ENCODE data around the gene IL17F. TPM values are rescaled to one million over a fixed set of nuclear protein-coding genes. Genes with fewer than 3 reads are reported as not detected.

The IL17F gene
- under 1 TPM; 0.35 to 0.68 TPM for total RNA-seq
- total RNA-seq = 0 reads per million in 2 donors

DNA sequence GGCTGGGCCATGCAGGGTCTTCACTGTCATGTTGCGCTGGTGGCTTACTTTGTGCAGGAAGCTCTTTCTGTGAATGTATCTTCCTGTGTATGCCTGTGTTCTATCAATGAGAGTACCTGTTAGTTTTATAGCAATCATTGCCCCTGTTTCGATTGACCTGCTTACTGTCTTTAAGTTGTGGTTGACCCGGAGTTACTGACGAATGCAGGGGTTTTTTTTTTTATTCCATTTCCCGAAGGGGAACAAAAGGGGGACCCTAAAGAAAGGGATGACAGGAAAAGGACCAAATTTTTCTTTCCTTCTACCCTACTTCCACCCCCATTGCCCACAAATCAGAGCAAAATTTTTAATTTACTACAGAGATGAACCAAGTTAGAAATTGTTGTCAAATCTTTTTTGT is at the start of gene IL17F:
Gene IL17F (minus strand): TSS at position 101 of the 400 bp plus-strand sequence. CDS start 71 bp downstream, at position 30.
- Mint-ChIP-seq H3K4me1 (peaks cover 10% of the 10 kb centered on the region), H3K27me3 (peaks cover 12% of the 10 kb centered on the region), H3K36me3 (ENCODE audit: low read depth) (no peaks in the 10 kb centered on the region), H3K4me3 (no peak within 1 kb of the TSS), H3K27ac (no peak within 1 kb of the TSS)
- ATAC-seq (no peak), DNase-seq (no peak)
- no peaks in the 10 kb centered on the region for H3K9me3 ChIP-seq (ENCODE audit: control insufficient read depth, low read length, poor library complexity, severe bottlenecking)

- no peak for DNase-seq
- ATAC-seq = no peak
- H3K36me3 Mint-ChIP-seq (ENCODE audit: low read depth) = no peaks in the 10 kb centered on the region
- H3K4me1 Mint-ChIP-seq = peaks cover 11% of the 10 kb centered on the region
- no peak overlapping the region for H3K27ac Mint-ChIP-seq
- H3K27me3 Mint-ChIP-seq = no peaks in the 10 kb centered on the region
- H3K9me3 ChIP-seq (ENCODE audit: control insufficient read depth, low read length, poor library complexity, severe bottlenecking) = no peaks in the 10 kb centered on the region
- H3K4me3 Mint-ChIP-seq = no peak overlapping the region
Observed at GRCh38 chr6:52293067-52293466, 48.8 kb upstream of the IL17F start.

GRCh38 chr6:52288841-52289240 is 44.5 kb upstream of the IL17F start:
- Mint-ChIP-seq H3K27me3 (no peaks in the 10 kb centered on the region), H3K4me1 (peaks cover 11% of the 10 kb centered on the region), H3K36me3 (ENCODE audit: low read depth) (no peaks in the 10 kb centered on the region), H3K27ac (peak overlapping the region; percentile 77), H3K4me3 (no peak overlapping the region)
- H3K9me3 ChIP-seq (ENCODE audit: control insufficient read depth, low read length, poor library complexity, severe bottlenecking) = no peaks in the 10 kb centered on the region
- ATAC-seq (no peak), DNase-seq (no peak)

GRCh38 chr6:52288216-52288615 is 43.9 kb upstream of the IL17F start:
- ATAC-seq = no peak
- H3K4me3 Mint-ChIP-seq = no peak overlapping the region
- DNase-seq = no peak
- peak overlapping the region; percentile 77 for H3K27ac Mint-ChIP-seq
- no peaks in the 10 kb centered on the region for H3K36me3 Mint-ChIP-seq (ENCODE audit: low read depth)
- peaks cover 15% of the 10 kb centered on the region for H3K4me1 Mint-ChIP-seq
- H3K27me3 Mint-ChIP-seq = no peaks in the 10 kb centered on the region
- H3K9me3 ChIP-seq (ENCODE audit: control insufficient read depth, low read length, poor library complexity, severe bottlenecking) = no peaks in the 10 kb centered on the region

DNA sequence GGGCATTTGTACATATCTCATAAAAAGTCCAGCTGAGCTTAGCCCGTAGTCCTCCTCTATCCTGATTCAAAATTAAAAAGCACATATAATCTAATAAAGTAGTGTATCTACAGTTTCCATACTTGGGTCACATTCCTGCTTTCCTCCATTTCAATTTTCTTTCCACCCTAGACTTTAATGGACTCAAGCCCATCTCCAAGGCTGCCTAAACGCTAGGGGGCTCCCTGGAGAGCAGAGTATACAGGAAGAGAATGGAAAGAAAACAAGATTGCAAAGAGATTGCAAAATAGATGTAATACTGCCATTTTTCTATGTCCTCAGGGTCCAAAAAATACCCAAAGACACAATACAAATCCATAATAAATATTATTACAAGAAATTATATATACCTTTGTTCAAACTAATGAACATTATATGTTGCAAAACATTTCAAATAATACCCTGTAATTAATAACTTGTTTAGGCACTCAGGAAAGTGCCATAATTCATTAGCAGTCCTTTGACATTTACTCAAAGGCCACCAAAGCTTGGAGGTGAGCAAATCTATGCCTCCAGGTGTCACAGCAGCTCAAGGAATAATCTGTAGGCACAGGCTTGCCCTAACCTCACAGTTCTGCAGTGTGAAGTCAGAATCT is 42.6 kb upstream of the IL17F start:
- Mint-ChIP-seq H3K4me1 (peaks cover 24% of the 10 kb centered on the region), H3K36me3 (ENCODE audit: low read depth) (peaks cover 4% of the 10 kb centered on the region), H3K27me3 (no peaks in the 10 kb centered on the region), H3K4me3 (no peak overlapping the region), H3K27ac (no peak overlapping the region)
- DNase-seq (peak in 2 of 3 donors; percentile 15 to 50), ATAC-seq (no peak)
- no peaks in the 10 kb centered on the region for H3K9me3 ChIP-seq (ENCODE audit: control insufficient read depth, low read length, poor library complexity, severe bottlenecking)

GRCh38 chr6:52285177-52286068 is 41.1 kb upstream of the IL17F start:
- Mint-ChIP-seq H3K27me3 (no peaks in the 10 kb centered on the region), H3K4me1 (peaks cover 27% of the 10 kb centered on the region), H3K27ac (no peak overlapping the region), H3K36me3 (ENCODE audit: low read depth) (peaks cover 6% of the 10 kb centered on the region), H3K4me3 (no peak overlapping the region)
- ATAC-seq = peak; percentile 49
- H3K9me3 ChIP-seq (ENCODE audit: control insufficient read depth, low read length, poor library complexity, severe bottlenecking) = no peaks in the 10 kb centered on the region
- no peak for DNase-seq

DNA sequence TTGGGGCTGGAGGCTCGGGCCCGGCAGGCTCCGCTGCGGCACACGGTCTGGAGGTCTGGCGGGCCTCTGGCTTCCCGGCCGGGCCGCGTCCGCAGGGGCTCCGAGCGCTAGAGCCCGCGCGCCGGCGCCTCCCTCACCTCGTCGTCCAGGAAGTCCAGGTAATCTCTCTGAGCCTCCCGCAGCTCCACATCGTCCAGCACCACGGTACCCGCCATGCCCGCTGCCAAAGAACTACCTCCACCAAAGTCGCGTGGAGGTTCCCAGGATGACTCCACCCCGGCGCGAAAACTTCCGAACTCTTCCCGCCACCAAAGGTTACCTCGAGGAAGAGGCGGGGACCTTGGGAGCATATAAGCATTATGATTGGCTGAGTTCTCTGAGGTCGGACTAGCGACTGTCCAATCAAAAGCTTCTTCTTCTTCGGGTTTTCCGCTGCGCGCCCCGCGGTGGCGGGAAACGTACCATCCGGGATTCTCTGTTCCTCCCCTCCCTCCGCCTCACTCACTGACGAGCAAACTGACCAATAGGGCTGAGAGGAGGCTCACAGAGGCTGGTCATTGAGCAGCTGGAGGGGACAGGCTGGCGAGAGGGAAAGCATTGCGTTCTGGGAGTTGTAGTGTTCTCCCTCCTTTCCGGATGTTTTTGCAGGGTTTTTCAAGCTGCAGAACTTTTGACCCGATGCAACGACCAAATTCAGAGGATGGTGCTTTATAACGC is 40.3 kb upstream of the IL17F start, which contains the start of gene MCM3:
Gene MCM3 (minus strand): TSS at position 283 of the 717 bp plus-strand sequence. CDS start 68 bp downstream, at position 215.
- Mint-ChIP-seq H3K4me3 (peak within 1 kb of the TSS; percentile 73), H3K36me3 (ENCODE audit: low read depth) (peaks cover 7% of the 10 kb centered on the region), H3K4me1 (peaks cover 30% of the 10 kb centered on the region), H3K27ac (no peak within 1 kb of the TSS), H3K27me3 (no peaks in the 10 kb centered on the region)
- DNase-seq = peak; percentile 82 to 93 (median 89)
- H3K9me3 ChIP-seq (ENCODE audit: control insufficient read depth, low read length, poor library complexity, severe bottlenecking) = no peaks in the 10 kb centered on the region
- ATAC-seq = peak; percentile 96

GRCh38 chr6:52284131-52284459 is 39.8 kb upstream of the IL17F start:
- H3K4me1 Mint-ChIP-seq = peaks cover 30% of the 10 kb centered on the region

GRCh38 chr6:52283111-52283510 is 38.8 kb upstream of the IL17F start:
- Mint-ChIP-seq H3K4me1 (peaks cover 32% of the 10 kb centered on the region), H3K4me3 (peak overlapping the region; percentile 73), H3K27ac (no peak overlapping the region)

More at GRCh38 chr6:52284131-52284459, 39.8 kb upstream of the IL17F start:
- H3K36me3 Mint-ChIP-seq (ENCODE audit: low read depth) = peaks cover 7% of the 10 kb centered on the region
- H3K27ac Mint-ChIP-seq = no peak overlapping the region
- no peaks in the 10 kb centered on the region for H3K9me3 ChIP-seq (ENCODE audit: control insufficient read depth, low read length, poor library complexity, severe bottlenecking)
- no peak for ATAC-seq
- no peak for DNase-seq
- H3K27me3 Mint-ChIP-seq = no peaks in the 10 kb centered on the region
- no peak overlapping the region for H3K4me3 Mint-ChIP-seq

DNA sequence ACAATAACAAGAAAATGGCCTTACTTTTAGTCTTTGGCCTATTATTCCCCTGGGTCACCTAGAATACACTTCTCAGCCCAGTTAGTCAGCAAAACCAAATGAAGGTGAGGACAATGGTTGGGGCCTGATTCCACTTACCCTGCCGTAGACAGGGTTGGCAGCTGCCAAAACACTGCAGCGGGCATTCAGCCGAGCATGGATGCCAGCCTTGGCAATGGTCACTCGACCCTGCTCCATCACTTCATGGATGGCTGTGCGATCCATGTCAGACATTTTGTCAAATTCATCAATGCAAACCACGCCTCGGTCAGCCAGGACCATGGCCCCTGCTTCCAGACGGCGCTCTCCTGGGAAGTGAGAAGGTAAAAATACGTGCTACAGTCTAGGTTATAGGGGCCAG is 31.8 kb upstream of the IL17F start:
- H3K4me1 Mint-ChIP-seq = peaks cover 16% of the 10 kb centered on the region
- DNase-seq (no peak), ATAC-seq (no peak)
- no peak overlapping the region for H3K4me3 Mint-ChIP-seq
- no peaks in the 10 kb centered on the region for H3K27me3 Mint-ChIP-seq
- H3K9me3 ChIP-seq (ENCODE audit: control insufficient read depth, low read length, poor library complexity, severe bottlenecking) = no peaks in the 10 kb centered on the region
- H3K27ac Mint-ChIP-seq = no peak overlapping the region
- peaks cover 10% of the 10 kb centered on the region for H3K36me3 Mint-ChIP-seq (ENCODE audit: low read depth)

More at GRCh38 chr6:52283111-52283510, 38.8 kb upstream of the IL17F start:
- ATAC-seq = no peak
- H3K9me3 ChIP-seq (ENCODE audit: control insufficient read depth, low read length, poor library complexity, severe bottlenecking) = no peaks in the 10 kb centered on the region
- H3K36me3 Mint-ChIP-seq (ENCODE audit: low read depth) = peaks cover 7% of the 10 kb centered on the region
- H3K27me3 Mint-ChIP-seq = no peaks in the 10 kb centered on the region
- DNase-seq = no peak

GRCh38 chr6:52271852-52272460 is 27.7 kb upstream of the IL17F start:
- Mint-ChIP-seq H3K4me1 (peaks cover 13% of the 10 kb centered on the region), H3K4me3 (no peak overlapping the region), H3K27me3 (no peaks in the 10 kb centered on the region), H3K27ac (no peak overlapping the region), H3K36me3 (ENCODE audit: low read depth) (peaks cover 11% of the 10 kb centered on the region)
- DNase-seq (no peak), ATAC-seq (no peak)
- no peaks in the 10 kb centered on the region for H3K9me3 ChIP-seq (ENCODE audit: control insufficient read depth, low read length, poor library complexity, severe bottlenecking)

- H3K27ac Mint-ChIP-seq = no peak overlapping the region
- peaks cover 3% of the 10 kb centered on the region for H3K36me3 Mint-ChIP-seq (ENCODE audit: low read depth)
- peak; percentile 88 for ATAC-seq
- DNase-seq = peak; percentile 30 to 65 (median 41)
- no peaks in the 10 kb centered on the region for H3K27me3 Mint-ChIP-seq
- H3K4me3 Mint-ChIP-seq = no peak overlapping the region
- H3K9me3 ChIP-seq (ENCODE audit: control insufficient read depth, low read length, poor library complexity, severe bottlenecking) = no peaks in the 10 kb centered on the region
- H3K4me1 Mint-ChIP-seq = peaks cover 3% of the 10 kb centered on the region
Observed at GRCh38 chr6:52263709-52264540, 19.6 kb upstream of the IL17F start.
